WI38 (cell line): ENCODE measurements around the gene CKS2.

Experiments
- H3K4me3 ChIP-seq: 2 replicates; pipeline ENCODE4 v1.5.1; 2011; ENCODE audit warnings: low read depth, mild to moderate bottlenecking, control low read depth, low read length
- TF ChIP-seq, protein P1 (sequence below): IDR thresholded peaks from 2 replicates; pipeline ENCODE4 v1.5.1; 2012; ENCODE audit warnings: low read depth, mild to moderate bottlenecking, control low read depth, low read length

Gene CKS2

DNA sequence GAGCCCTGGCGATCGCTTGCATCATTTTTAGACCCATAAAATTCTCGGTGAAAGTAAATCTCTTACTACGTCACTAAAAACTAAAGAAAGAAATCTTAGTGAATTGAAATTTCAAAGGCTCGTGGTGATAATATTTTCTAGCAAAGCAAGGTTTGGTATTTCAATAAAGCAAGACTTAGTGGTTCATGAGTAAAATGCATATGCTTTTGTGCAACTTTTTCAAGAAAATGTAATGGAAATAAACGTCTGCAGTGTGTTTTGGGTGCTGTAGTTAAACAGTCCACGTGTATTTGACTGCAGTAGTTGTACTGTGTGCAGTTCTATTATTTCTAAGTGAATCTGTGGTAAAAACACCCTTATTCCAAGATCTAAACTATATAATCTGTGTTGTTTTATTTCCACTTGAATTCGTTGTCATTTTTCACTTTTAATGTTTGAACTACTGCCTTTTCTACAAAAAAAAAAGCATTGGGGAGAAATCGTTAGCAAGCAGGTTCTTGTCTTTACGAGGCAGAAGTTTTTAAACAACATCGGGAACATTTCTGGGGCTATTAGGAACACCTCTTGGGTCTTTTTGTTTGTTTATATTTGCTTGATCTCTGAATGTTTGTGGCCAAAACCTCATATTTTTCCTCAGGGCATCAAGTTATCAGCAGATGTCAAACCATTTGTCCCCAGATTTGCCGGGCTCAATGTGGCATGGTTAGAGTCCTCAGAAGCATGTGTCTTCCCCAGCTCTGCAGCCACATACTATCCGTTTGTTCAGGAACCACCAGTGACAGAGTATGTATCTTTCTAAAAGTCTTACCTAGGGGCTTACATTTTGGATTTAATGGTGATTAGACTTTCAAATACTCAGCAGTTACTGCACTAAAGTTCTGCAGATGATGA, 8.3 kb downstream of the CKS2 start:
- TF ChIP-seq, protein P1, sequence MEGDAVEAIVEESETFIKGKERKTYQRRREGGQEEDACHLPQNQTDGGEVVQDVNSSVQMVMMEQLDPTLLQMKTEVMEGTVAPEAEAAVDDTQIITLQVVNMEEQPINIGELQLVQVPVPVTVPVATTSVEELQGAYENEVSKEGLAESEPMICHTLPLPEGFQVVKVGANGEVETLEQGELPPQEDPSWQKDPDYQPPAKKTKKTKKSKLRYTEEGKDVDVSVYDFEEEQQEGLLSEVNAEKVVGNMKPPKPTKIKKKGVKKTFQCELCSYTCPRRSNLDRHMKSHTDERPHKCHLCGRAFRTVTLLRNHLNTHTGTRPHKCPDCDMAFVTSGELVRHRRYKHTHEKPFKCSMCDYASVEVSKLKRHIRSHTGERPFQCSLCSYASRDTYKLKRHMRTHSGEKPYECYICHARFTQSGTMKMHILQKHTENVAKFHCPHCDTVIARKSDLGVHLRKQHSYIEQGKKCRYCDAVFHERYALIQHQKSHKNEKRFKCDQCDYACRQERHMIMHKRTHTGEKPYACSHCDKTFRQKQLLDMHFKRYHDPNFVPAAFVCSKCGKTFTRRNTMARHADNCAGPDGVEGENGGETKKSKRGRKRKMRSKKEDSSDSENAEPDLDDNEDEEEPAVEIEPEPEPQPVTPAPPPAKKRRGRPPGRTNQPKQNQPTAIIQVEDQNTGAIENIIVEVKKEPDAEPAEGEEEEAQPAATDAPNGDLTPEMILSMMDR = no peak
- peak overlapping the region; percentile 76 for H3K4me3 ChIP-seq

DNA sequence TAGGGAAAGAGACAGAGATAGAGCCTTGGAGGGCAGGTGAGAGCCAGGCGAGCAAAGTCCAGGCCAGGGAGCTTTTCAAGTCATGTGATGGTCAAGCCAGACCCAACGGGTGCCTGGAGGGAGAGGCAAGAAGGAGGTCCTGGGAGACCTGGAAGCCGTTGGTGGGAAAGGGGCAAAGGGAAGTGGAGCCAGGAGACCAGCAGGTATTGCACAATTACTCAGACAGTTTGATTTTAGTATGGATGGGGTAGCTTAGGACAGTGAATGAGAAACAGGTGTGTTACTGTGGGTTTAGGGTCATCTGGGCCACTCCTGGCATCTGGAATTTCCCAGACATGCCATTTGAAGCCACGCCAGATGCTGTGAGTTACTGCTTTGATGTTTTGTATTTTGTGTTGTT, 12.4 kb downstream of the CKS2 start:
- TF ChIP-seq, protein P1 = no peak
- no peak overlapping the region for H3K4me3 ChIP-seq

- no peak overlapping the region for H3K4me3 ChIP-seq
- TF ChIP-seq, protein P1 = no peak
Measured at GRCh38 chr9:89325733-89326132, 14.7 kb downstream of the CKS2 start.

- no peak overlapping the region for H3K4me3 ChIP-seq
- TF ChIP-seq, protein P1 = no peak
Measured at GRCh38 chr9:89328064-89328463, 17.1 kb downstream of the CKS2 start.

DNA sequence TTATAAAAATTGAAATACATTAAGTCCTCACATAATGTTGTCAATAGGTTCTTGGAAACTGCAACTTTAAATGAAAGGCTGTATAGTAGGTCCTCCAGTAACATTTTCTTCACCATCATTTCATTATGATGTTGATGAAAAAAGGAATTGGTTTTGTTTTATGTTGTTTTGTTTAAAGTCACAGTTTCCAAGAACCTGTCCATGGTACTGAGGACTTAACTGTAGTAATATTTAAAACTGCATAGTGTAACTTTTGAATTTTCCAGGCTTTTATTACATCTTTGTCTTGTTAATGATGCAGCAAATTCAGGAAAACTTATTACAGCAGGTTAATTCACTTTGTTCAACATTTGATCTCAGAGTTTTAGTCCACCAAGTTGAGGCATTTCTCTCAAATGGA, 18.9 kb downstream of the CKS2 start:
- TF ChIP-seq, protein P1 = no peak
- H3K4me3 ChIP-seq = no peak overlapping the region

DNA sequence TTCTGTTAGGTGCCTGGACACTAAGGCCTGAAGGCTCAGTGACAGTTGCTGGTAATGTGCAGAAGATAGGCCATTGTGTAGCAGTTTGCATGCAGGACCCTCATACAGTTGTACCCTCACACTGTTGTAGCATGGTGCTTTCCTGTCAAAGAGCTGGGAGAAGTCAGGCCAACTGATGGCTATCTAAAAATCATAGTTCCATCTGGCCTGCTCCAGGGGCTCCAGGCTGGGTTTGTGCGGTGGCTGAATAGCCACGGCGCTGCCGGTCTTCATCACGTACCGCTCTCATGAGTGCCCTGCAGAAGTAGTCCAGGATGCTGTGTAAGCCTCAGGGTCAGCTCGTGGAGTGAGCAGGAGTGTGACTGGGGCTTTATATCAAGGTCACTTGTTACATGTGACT, 19.5 kb downstream of the CKS2 start:
- TF ChIP-seq, protein P1 = no peak
- H3K4me3 ChIP-seq = no peak overlapping the region

GRCh38 chr9:89339807-89340206, 28.8 kb downstream of the CKS2 start:
- H3K4me3 ChIP-seq = no peak overlapping the region
- TF ChIP-seq, protein P1 = no peak
